Activated CD8-positive, alpha-beta T cell treated with anti-CD3 and anti-CD28 coated beads for 36 hours (primary cell): Measurements from ENCODE around the gene CHST4. TPM values are rescaled to one million over a fixed set of nuclear protein-coding genes. Genes with fewer than 3 reads are reported as not detected.

Experiments
- ATAC-seq: fragments of 200-7000 bp; cut with Tn5 transposase; one replicate; pipeline ENCODE4 v1.10.0; 2021; ENCODE audit warnings: mild to moderate bottlenecking, moderate library complexity
- CTCF ChIA-PET: fragments of 350-600 bp; sonication (Branson Sonifier 250); formaldehyde crosslinking; loops from one replicate; lab custom pipeline; 2021; ENCODE audit warnings: antibody characterized with exemption; lab: Charles Lee
- POLR2A ChIA-PET: fragments of 350-600 bp; sonication (Branson Sonifier 250); formaldehyde crosslinking; loops from one replicate; lab custom pipeline; 2021; ENCODE audit warnings: antibody characterized with exemption; lab: Charles Lee
- DNase-seq: peaks from one replicate; pipeline ENCODE4 v3.0.0-alpha.2; 2020
- H3K27ac Mint-ChIP-seq: one replicate; pipeline ENCODE4 v1.8.0; 2021; ENCODE audit warnings: mild to moderate bottlenecking, mixed read lengths
- H3K27me3 Mint-ChIP-seq: one replicate; pipeline ENCODE4 v1.8.0; 2021; ENCODE audit warnings: mixed read lengths
- H3K36me3 Mint-ChIP-seq: one replicate; pipeline ENCODE4 v1.8.0; 2021; ENCODE audit warnings: low read depth, mixed read lengths
- H3K4me1 Mint-ChIP-seq: one replicate; pipeline ENCODE4 v1.8.0; 2021; ENCODE audit warnings: low read depth, mixed read lengths
- H3K4me3 Mint-ChIP-seq: one replicate; pipeline ENCODE4 v1.8.0; 2021; ENCODE audit warnings: mild to moderate bottlenecking, moderate library complexity, mixed read lengths
- H3K9me3 Mint-ChIP-seq: one replicate; pipeline ENCODE4 v1.8.0; 2021; ENCODE audit warnings: mixed read lengths
- CTCF ChIP-seq: fragments of 200-600 bp; IDR thresholded peaks from one replicate; pipeline ENCODE4 v1.8.0; 2022; ENCODE audit warnings: antibody characterized with exemption, mild to moderate bottlenecking
- intact Hi-C: fragments of 100-400 bp; cut with micrococcal nuclease; formaldehyde crosslinking; loops from one replicate; pipeline ENCODE4 v1.10.0; 2022
- total RNA-seq, 2 experiments: library from RNA; stranded (reverse); gene quantifications; one replicate each; pipeline ENCODE4 v1.2.3, GENCODE V29; 2021

Gene CHST4
- total RNA-seq, 2 experiments from 2014 or later, result 0.16 TPM; not detected in 1

- ChIA-PET POLR2A (no interaction called here), CTCF (interaction anchor here (0.9 to 6.6 kb wide), 3 partner anchors 41 to 391 kb away, joined by 3 to 87 read pairs (median 3); no protein-coding TSS in a partner anchor)
- ATAC-seq (no peak), DNase-seq (no peak)
- H3K4me3 Mint-ChIP-seq, result no peak overlapping the region
- intact Hi-C loops, result no loop called here
- H3K4me1 Mint-ChIP-seq, result peaks cover 9% of the 10 kb centered on the region
- H3K9me3 Mint-ChIP-seq, result no peaks in the 10 kb centered on the region
- H3K36me3 Mint-ChIP-seq, result no peaks in the 10 kb centered on the region
- H3K27me3 Mint-ChIP-seq, result no peaks in the 10 kb centered on the region
- H3K27ac Mint-ChIP-seq, result no peak overlapping the region
- TF ChIP-seq CTCF, result no peak
Measured at GRCh38 chr16:71570144-71570543, 43.9 kb downstream of the CHST4 start.

GRCh38 chr16:71572497-71573116 lies 46.4 kb downstream of the CHST4 start:
- POLR2A ChIA-PET, result no interaction called here
- intact Hi-C loops, result no loop called here
- H3K4me3 Mint-ChIP-seq, result no peak overlapping the region

GRCh38 chr16:71573387-71574094 lies 47.3 kb downstream of the CHST4 start:
- H3K27me3 Mint-ChIP-seq, result peaks cover 11% of the 10 kb centered on the region
- TF ChIP-seq CTCF, result no peak
- H3K4me1 Mint-ChIP-seq, result no peaks in the 10 kb centered on the region
- DNase-seq (no peak), ATAC-seq (no peak)
- H3K27ac Mint-ChIP-seq, result no peak overlapping the region
- POLR2A ChIA-PET, result interaction anchor here (0.8 kb wide), 1 partner anchor 330 kb away, joined by 3 read pairs; no protein-coding TSS in a partner anchor
- CTCF ChIA-PET, result interaction anchor here (1.5 to 3.6 kb wide), 2 partner anchors 8 to 37 kb away, joined by 5 to 24 read pairs; no protein-coding TSS in a partner anchor
- H3K36me3 Mint-ChIP-seq, result no peaks in the 10 kb centered on the region
- no peak overlapping the region for H3K4me3 Mint-ChIP-seq
- H3K9me3 Mint-ChIP-seq, result no peaks in the 10 kb centered on the region
- intact Hi-C loops, result no loop called here

More at GRCh38 chr16:71572497-71573116, 46.4 kb downstream of the CHST4 start:
- H3K27ac Mint-ChIP-seq, result no peak overlapping the region
- peaks cover 6% of the 10 kb centered on the region for H3K27me3 Mint-ChIP-seq
- DNase-seq, result no peak
- no peaks in the 10 kb centered on the region for H3K4me1 Mint-ChIP-seq
- CTCF ChIA-PET, result interaction anchor here (1.2 to 3.6 kb wide), 2 partner anchors 37 to 38 kb away, joined by 3 to 24 read pairs; no protein-coding TSS in a partner anchor
- H3K36me3 Mint-ChIP-seq, result no peaks in the 10 kb centered on the region
- TF ChIP-seq CTCF, result no peak
- ATAC-seq, result no peak
- no peaks in the 10 kb centered on the region for H3K9me3 Mint-ChIP-seq

GRCh38 chr16:71574702-71575101 lies 48.5 kb downstream of the CHST4 start:
- DNase-seq (no peak), ATAC-seq (no peak)
- Mint-ChIP-seq H3K4me1 (no peaks in the 10 kb centered on the region), H3K4me3 (no peak overlapping the region), H3K36me3 (no peaks in the 10 kb centered on the region), H3K9me3 (no peaks in the 10 kb centered on the region), H3K27me3 (peaks cover 11% of the 10 kb centered on the region), H3K27ac (no peak overlapping the region)
- intact Hi-C loops, result no loop called here
- POLR2A ChIA-PET, result interaction anchor here (0.8 kb wide), 1 partner anchor 329 kb away, joined by 3 read pairs; no protein-coding TSS in a partner anchor
- no peak for TF ChIP-seq CTCF
- CTCF ChIA-PET, result no interaction called here
